ENCODE data around the gene PRAMEF1.
"Not testable (repeated sequence)": the region's sequence is repeated elsewhere in the genome, so short reads cannot be mapped to it uniquely, and the experiment has no call there.

Gene PRAMEF1

GRCh38 chr1:12791097-12791496, at the start of gene PRAMEF1:
Gene PRAMEF1, plus strand, starts transcription at chr1:12791397. Its CDS starts 1,831 bp downstream, at chr1:12793228.
- DNase-seq: not testable (repeated sequence)

- DNase-seq: no peak
Observed at GRCh38 chr1:12741946-12742345, 49.3 kb upstream of the PRAMEF1 start.

GRCh38 chr1:12745126-12745991, 45.8 kb upstream of the PRAMEF1 start:
- no peak for DNase-seq

- no peak for DNase-seq
Observed at GRCh38 chr1:12745992-12746323, 45.2 kb upstream of the PRAMEF1 start, which contains the start of gene CFAP107. Gene CFAP107, plus strand, starts transcription at chr1:12746200. Its CDS starts 231 bp downstream, at chr1:12746431.

- no peak for DNase-seq
Observed at GRCh38 chr1:12748778-12749355, 42.3 kb upstream of the PRAMEF1 start.

GRCh38 chr1:12754738-12755137, 36.5 kb upstream of the PRAMEF1 start:
- no peak for DNase-seq

- DNase-seq: no peak
Observed at GRCh38 chr1:12756273-12756672, 34.9 kb upstream of the PRAMEF1 start.

- no peak for DNase-seq
Observed at GRCh38 chr1:12756768-12757413, 34.3 kb upstream of the PRAMEF1 start.

- DNase-seq: no peak
Observed at GRCh38 chr1:12757836-12758235, 33.4 kb upstream of the PRAMEF1 start.

GRCh38 chr1:12760256-12760795, 30.9 kb upstream of the PRAMEF1 start:
- no peak for DNase-seq

GRCh38 chr1:12761781-12762180, 29.4 kb upstream of the PRAMEF1 start:
- no peak for DNase-seq

GRCh38 chr1:12762766-12763165, 28.4 kb upstream of the PRAMEF1 start:
- DNase-seq: no peak

- no peak for DNase-seq
Observed at GRCh38 chr1:12763479-12763878, 27.7 kb upstream of the PRAMEF1 start.

GRCh38 chr1:12764016-12764415, 27.2 kb upstream of the PRAMEF1 start:
- no peak for DNase-seq

- DNase-seq: no peak
Observed at GRCh38 chr1:12769031-12769430, 22.2 kb upstream of the PRAMEF1 start.

GRCh38 chr1:12769976-12770505, 21.2 kb upstream of the PRAMEF1 start:
- no peak for DNase-seq

- no peak for DNase-seq
Observed at GRCh38 chr1:12770620-12771019, 20.6 kb upstream of the PRAMEF1 start.

- DNase-seq: no peak
Observed at GRCh38 chr1:12771186-12771585, 20.0 kb upstream of the PRAMEF1 start.

GRCh38 chr1:12772520-12772919, 18.7 kb upstream of the PRAMEF1 start:
- DNase-seq: no peak

- no peak for DNase-seq
Observed at GRCh38 chr1:12773438-12773837, 17.8 kb upstream of the PRAMEF1 start, which contains the start of gene PRAMEF12. Gene PRAMEF12, plus strand, starts transcription at chr1:12773738. Its CDS starts 1,130 bp downstream, at chr1:12774868.

GRCh38 chr1:12774801-12775345, 16.3 kb upstream of the PRAMEF1 start:
- no peak for DNase-seq

GRCh38 chr1:12775443-12775842, 15.8 kb upstream of the PRAMEF1 start:
- DNase-seq: no peak
